Raji (cell line): ENCODE measurements around the gene TAB2.

Experiments used
- POLR2A ChIP-seq: IDR thresholded peaks from 2 replicates; pipeline ENCODE4 v1.6.1; 2011; ENCODE audit warnings: low read depth, low read length, control low read depth; ENCODE audit not compliant: insufficient read depth

TAB2 gene, protein sequence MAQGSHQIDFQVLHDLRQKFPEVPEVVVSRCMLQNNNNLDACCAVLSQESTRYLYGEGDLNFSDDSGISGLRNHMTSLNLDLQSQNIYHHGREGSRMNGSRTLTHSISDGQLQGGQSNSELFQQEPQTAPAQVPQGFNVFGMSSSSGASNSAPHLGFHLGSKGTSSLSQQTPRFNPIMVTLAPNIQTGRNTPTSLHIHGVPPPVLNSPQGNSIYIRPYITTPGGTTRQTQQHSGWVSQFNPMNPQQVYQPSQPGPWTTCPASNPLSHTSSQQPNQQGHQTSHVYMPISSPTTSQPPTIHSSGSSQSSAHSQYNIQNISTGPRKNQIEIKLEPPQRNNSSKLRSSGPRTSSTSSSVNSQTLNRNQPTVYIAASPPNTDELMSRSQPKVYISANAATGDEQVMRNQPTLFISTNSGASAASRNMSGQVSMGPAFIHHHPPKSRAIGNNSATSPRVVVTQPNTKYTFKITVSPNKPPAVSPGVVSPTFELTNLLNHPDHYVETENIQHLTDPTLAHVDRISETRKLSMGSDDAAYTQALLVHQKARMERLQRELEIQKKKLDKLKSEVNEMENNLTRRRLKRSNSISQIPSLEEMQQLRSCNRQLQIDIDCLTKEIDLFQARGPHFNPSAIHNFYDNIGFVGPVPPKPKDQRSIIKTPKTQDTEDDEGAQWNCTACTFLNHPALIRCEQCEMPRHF

GRCh38 chr6:149317644-149318571 lies at the start of gene TAB2:
TAB2 (plus strand) TSS chr6:149317712; CDS start chr6:149369998, 52,286 bp downstream.
- no peak; the same call in 1 of the 2 replicates for TF ChIP-seq POLR2A

- no peak for TF ChIP-seq POLR2A
Measured at GRCh38 chr6:149268146-149268545, 49.4 kb upstream of the TAB2 start.

DNA sequence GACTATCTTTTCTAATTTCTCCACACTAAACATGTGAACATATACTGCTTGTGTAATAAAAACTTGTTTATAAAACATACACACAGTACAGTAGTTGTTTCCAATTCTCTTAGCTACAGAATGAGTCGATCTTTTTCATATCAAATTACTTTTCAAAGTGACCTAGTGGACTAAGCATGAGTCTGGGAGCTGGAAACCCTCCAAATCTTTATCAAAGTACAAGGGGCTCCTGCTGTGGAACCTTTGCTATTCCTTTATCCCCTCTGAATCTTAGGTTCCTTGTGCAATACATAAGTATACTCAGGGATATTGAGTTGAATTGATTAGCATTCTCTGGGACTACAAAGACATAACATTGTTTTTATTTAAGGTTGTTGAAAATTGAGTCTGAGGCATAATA lies 48.7 kb upstream of the TAB2 start:
- no peak for TF ChIP-seq POLR2A

- no peak for TF ChIP-seq POLR2A
Measured at GRCh38 chr6:149270616-149271015, 46.9 kb upstream of the TAB2 start.

- no peak for TF ChIP-seq POLR2A
Measured at GRCh38 chr6:149271348-149272340, 45.9 kb upstream of the TAB2 start.

GRCh38 chr6:149273318-149273717 lies 44.2 kb upstream of the TAB2 start:
- TF ChIP-seq POLR2A: no peak

DNA sequence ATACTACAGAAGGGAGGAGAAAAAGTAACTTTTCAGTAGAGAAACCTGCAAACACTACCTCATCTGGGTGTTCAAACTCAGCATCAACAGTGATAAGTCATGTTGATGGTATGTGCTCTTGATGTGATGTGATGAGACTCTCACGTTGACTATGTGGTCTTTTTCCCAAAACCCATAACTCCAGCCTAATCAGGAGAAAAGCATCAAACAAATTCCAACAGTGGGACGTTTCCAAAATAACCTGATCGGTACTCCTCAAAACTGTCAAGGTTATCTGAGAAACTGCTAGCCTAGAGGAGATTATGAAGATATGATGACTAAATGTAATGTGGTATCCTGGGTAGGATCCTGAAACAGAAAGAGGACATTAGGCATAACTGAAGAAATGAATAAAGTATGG lies 41.9 kb upstream of the TAB2 start:
- no peak for TF ChIP-seq POLR2A

DNA sequence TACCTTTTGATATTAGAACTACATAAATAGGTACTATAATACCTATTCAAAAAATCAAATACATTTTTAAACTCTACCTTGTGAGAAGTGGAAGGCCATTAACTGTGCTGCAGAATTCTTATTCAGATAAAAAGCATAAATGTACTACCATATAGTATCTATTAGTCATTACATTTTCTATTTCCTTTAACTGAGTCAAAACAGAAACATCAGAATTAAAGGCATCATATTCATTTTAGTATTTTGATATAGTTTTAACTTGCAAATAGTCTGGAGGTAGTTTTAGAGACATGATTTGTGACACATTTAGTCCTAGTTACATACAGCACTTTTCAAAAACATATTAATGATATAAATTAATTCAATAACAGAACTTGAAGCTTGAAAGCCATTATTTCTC lies 39.9 kb upstream of the TAB2 start:
- no peak for TF ChIP-seq POLR2A

DNA sequence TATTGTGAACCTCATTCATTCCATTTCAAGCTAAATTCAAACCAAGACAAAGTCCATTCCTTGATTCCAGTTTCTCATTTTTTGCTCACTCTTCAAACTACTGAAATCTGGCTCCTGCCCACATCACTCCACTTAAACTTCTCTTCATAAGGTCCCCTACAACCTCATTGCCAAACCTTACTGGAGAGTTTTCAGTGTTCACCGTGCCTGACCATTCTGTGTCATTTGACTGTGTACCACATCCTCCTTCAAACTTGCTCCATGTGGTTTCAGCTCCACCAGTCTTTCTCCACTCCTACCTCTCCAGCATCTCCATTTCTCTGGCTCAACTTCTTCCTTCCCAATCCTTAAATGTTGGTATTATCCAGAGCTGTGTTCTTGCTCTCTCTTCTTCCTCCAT lies 38.5 kb upstream of the TAB2 start:
- no peak for TF ChIP-seq POLR2A

- TF ChIP-seq POLR2A: no peak
Measured at GRCh38 chr6:149284904-149285303, 32.6 kb upstream of the TAB2 start.

DNA sequence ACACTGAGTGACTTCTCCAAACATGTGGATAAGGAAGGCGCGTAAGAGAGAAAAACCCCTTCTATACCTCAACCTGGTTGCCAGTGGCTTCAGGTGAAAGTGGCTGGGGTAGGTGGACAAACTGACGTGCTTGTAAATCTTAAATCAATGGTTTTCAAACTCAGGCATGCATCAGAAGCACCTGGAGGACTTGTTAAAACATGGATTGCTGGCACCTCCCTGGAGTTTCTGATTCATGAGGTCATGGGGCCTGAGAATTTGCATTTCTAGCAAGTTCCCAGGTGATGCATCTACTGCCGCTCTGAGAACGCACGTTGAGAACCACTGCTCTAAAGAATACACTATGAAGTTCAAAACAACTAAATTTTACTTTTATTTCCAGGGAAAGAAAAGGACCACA lies 31.9 kb upstream of the TAB2 start:
- TF ChIP-seq POLR2A: no peak

GRCh38 chr6:149286905-149287304 lies 30.6 kb upstream of the TAB2 start:
- no peak for TF ChIP-seq POLR2A

GRCh38 chr6:149289192-149289781 lies 28.2 kb upstream of the TAB2 start:
- TF ChIP-seq POLR2A: no peak

- TF ChIP-seq POLR2A: no peak
Measured at GRCh38 chr6:149289966-149290365, 27.5 kb upstream of the TAB2 start.
